ENCODE results near the gene SERPINA3.
A peak's percentile ranks its signal among the peaks of the same experiment; 100 is the strongest.
"Not testable (repeated sequence)": the region's sequence is repeated elsewhere in the genome, so short reads cannot be mapped to it uniquely, and the experiment has no call there.

Gene SERPINA3

GRCh38 chr14:94599656-94600004 lies 12.6 kb upstream of the SERPINA3 start:
- no peak overlapping the region for H3K4me3 ChIP-seq (ENCODE audit: low read length)
- no peak for DNase-seq (ENCODE audit: low read depth)
- no peak for TF ChIP-seq CTCF (conservative IDR thresholded peaks at IDR 0.05; ENCODE audit: low read length)

- no peak overlapping the region for H3K4me3 ChIP-seq (ENCODE audit: low read length)
- no peak for TF ChIP-seq CTCF (conservative IDR thresholded peaks at IDR 0.05; ENCODE audit: low read length)
- DNase-seq (ENCODE audit: low read depth) = no peak
Observed at GRCh38 chr14:94600148-94600545, 12.0 kb upstream of the SERPINA3 start.

GRCh38 chr14:94601884-94602391 lies 10.3 kb upstream of the SERPINA3 start:
- no peak; the same call in 1 of the 2 replicates for TF ChIP-seq CTCF (conservative IDR thresholded peaks at IDR 0.05; ENCODE audit: low read length)
- DNase-seq (ENCODE audit: low read depth) = peak; percentile 89
- H3K4me3 ChIP-seq (ENCODE audit: low read length) = no peak overlapping the region

- H3K4me3 ChIP-seq (ENCODE audit: low read length) = no peak overlapping the region
- DNase-seq (ENCODE audit: low read depth) = no peak
- no peak for TF ChIP-seq CTCF (conservative IDR thresholded peaks at IDR 0.05; ENCODE audit: low read length)
Observed at GRCh38 chr14:94602722-94603121, 9.5 kb upstream of the SERPINA3 start.

- DNase-seq (ENCODE audit: low read depth) = no peak
Observed at GRCh38 chr14:94605361-94605760, 6.8 kb upstream of the SERPINA3 start.

GRCh38 chr14:94608966-94609365 lies 3.2 kb upstream of the SERPINA3 start:
- H3K4me3 ChIP-seq (ENCODE audit: low read length); DNase-seq (ENCODE audit: low read depth): not testable (repeated sequence)

More at GRCh38 chr14:94605361-94605760, 6.8 kb upstream of the SERPINA3 start:
- TF ChIP-seq CTCF (conservative IDR thresholded peaks at IDR 0.05; ENCODE audit: low read length) = no peak
- H3K4me3 ChIP-seq (ENCODE audit: low read length) = no peak overlapping the region

GRCh38 chr14:94611179-94611578 lies 1.0 kb upstream of the SERPINA3 start:
- TF ChIP-seq CTCF (conservative IDR thresholded peaks at IDR 0.05; ENCODE audit: low read length) = no peak
- H3K4me3 ChIP-seq (ENCODE audit: low read length) = no peak overlapping the region
- no peak for DNase-seq (ENCODE audit: low read depth)

All from AG10803 (cell line).